B cell (primary cell): ENCODE results near the gene TMEM38A. TPM values are rescaled to one million over a fixed set of nuclear protein-coding genes. Genes with fewer than 3 reads are reported as not detected.

Source experiments
- ATAC-seq: fragments of 200-7000 bp; cut with Tn5 transposase; one replicate; pipeline ENCODE4 v1.10.0; 2021; ENCODE audit warnings: low read depth, mild to moderate bottlenecking, moderate number of reproducible peaks, moderate library complexity
- CTCF ChIA-PET: fragments of 350-600 bp; sonication (Branson Sonifier 250); formaldehyde crosslinking; loops from one replicate; lab custom pipeline; 2021; ENCODE audit warnings: antibody characterized with exemption, inconsistent platforms; lab: Charles Lee
- POLR2A ChIA-PET: fragments of 350-600 bp; sonication (Branson Sonifier 250); formaldehyde crosslinking; loops from one replicate; lab custom pipeline; 2021; ENCODE audit warnings: antibody characterized with exemption; lab: Charles Lee
- DNase-seq: peaks from one replicate; pipeline ENCODE4 v3.0.0; 2013
- H2AFZ ChIP-seq: 2 replicates; pipeline ENCODE4 v1.6.1; 2012; ENCODE audit warnings: mild to moderate bottlenecking, low read depth, low read length; ENCODE audit not compliant: insufficient read depth, poor library complexity, severe bottlenecking
- H3K27ac ChIP-seq, 2 donors: 1 replicate in 1 of 2; 2 replicates in 1 of 2; pipeline ENCODE4 v1.5.1; 2012 to 2013; ENCODE audit warnings: low read length in 2 of 2, mild to moderate bottlenecking in 2 of 2, moderate library complexity in 1 of 2
- H3K27me3 ChIP-seq, 4 experiments: fragments of 200-600 bp in 1 of 4; sonication (generic) in 1 of 4; replicated peaks in 1 of 4; 1 replicate in 2 of 4; 2 replicates in 2 of 4; pipeline versions ENCODE4 v1.6.1 to v1.7.0; 2013 to 2016; ENCODE audit warnings: low read length in 3 of 4, mild to moderate bottlenecking in 2 of 4, mixed read lengths in 1 of 4, moderate library complexity in 1 of 4; ENCODE audit not compliant: insufficient read depth in 4 of 4, control insufficient read depth in 3 of 4; ENCODE audit errors: control extremely low read depth in 1 of 4
- H3K36me3 ChIP-seq, 2 experiments: replicated peaks in 1 of 2; 1 replicate in 1 of 2; 2 replicates in 1 of 2; pipeline versions ENCODE4 v1.6.1 to v1.7.1; 2013; ENCODE audit warnings: low read length in 1 of 2; ENCODE audit not compliant: insufficient read depth in 2 of 2, control insufficient read depth in 1 of 2; ENCODE audit errors: control extremely low read depth in 1 of 2, extremely low read depth in 1 of 2
- H3K4me1 ChIP-seq, 2 donors: fragments of 200-600 bp in 1 of 2; sonication (generic) in 1 of 2; 1 replicate in 1 of 2; 2 replicates in 1 of 2; pipeline versions ENCODE4 v1.5.1 to v1.6.1; 2013 to 2017; ENCODE audit warnings: low read length in 2 of 2; ENCODE audit not compliant: control insufficient read depth in 2 of 2, insufficient read depth in 2 of 2
- H3K4me2 ChIP-seq: replicated peaks from 2 replicates; pipeline ENCODE3; 2012; ENCODE audit warnings: mild to moderate bottlenecking, low read depth, low read length; ENCODE audit not compliant: poor library complexity, severe bottlenecking
- H3K4me3 ChIP-seq, 5 experiments: fragments of 200-600 bp in 1 of 5; sonication (generic) in 1 of 5; 1 replicate in 3 of 5; 2 replicates in 2 of 5; pipeline versions ENCODE4 v1.5.1 to v1.7.0; 2011 to 2016; ENCODE audit warnings: low read length in 4 of 5, mild to moderate bottlenecking in 4 of 5, low read depth in 2 of 5, control low read depth in 1 of 5, moderate library complexity in 1 of 5; ENCODE audit not compliant: insufficient read depth in 1 of 5; ENCODE audit errors: control extremely low read depth in 1 of 5, extremely low read depth in 1 of 5
- H3K79me2 ChIP-seq: fragments of 200-600 bp; sonication (generic); one replicate; pipeline ENCODE4 v1.6.0; 2016; ENCODE audit warnings: low read length; ENCODE audit not compliant: control insufficient read depth, insufficient read depth
- H3K9ac ChIP-seq: fragments of 200-600 bp; sonication (generic); 2 replicates; pipeline ENCODE4 v1.6.1; 2017; ENCODE audit warnings: mild to moderate bottlenecking, low read length, moderate library complexity
- H3K9me3 ChIP-seq, 3 donors: one replicate each; pipeline versions ENCODE4 v1.6.1 to v1.7.1; 2013; ENCODE audit warnings: low read length in 2 of 3; ENCODE audit not compliant: control insufficient read depth in 2 of 3, insufficient read depth in 1 of 3; ENCODE audit errors: control extremely low read depth in 1 of 3
- H4K20me1 ChIP-seq: 2 replicates; pipeline ENCODE4 v1.6.0; 2012; ENCODE audit warnings: mild to moderate bottlenecking, low read length; ENCODE audit not compliant: insufficient read depth, control insufficient read depth, poor library complexity, severe bottlenecking
- H3K27ac Mint-ChIP-seq: one replicate; pipeline ENCODE4 v1.8.0; 2021; ENCODE audit warnings: mixed read lengths
- H3K27me3 Mint-ChIP-seq: one replicate; pipeline ENCODE4 v1.8.0; 2021; ENCODE audit warnings: mixed read lengths
- H3K4me1 Mint-ChIP-seq: one replicate; pipeline ENCODE4 v1.8.0; 2021; ENCODE audit warnings: mixed read lengths
- H3K4me3 Mint-ChIP-seq: one replicate; pipeline ENCODE4 v1.8.0; 2021; ENCODE audit warnings: mixed read lengths
- H3K9me3 Mint-ChIP-seq: one replicate; pipeline ENCODE4 v1.8.0; 2022; ENCODE audit warnings: mixed read lengths; ENCODE audit not compliant: insufficient read depth
- CTCF ChIP-seq: fragments of 200-600 bp; IDR thresholded peaks from one replicate; pipeline ENCODE4 v1.8.0; 2022; ENCODE audit warnings: antibody characterized with exemption, mild to moderate bottlenecking
- EZH2 ChIP-seq: IDR thresholded peaks from 2 replicates; pipeline ENCODE4 v1.6.1; 2012; ENCODE audit warnings: borderline replicate concordance, low read depth, mild to moderate bottlenecking, moderate library complexity, low read length; ENCODE audit not compliant: insufficient read depth, poor library complexity, severe bottlenecking
- WGBS: methylation state at CpG from one replicate; pipeline ENCODE4 v1.1.5; 2013; ENCODE audit warnings: missing lambda C conversion rate; ENCODE audit not compliant: insufficient coverage; 5-methylcytosine and 5-hydroxymethylcytosine counted together
- intact Hi-C: fragments of 100-400 bp; cut with micrococcal nuclease; formaldehyde crosslinking; loops from one replicate; pipeline ENCODE4 v1.10.0; 2022
- polyA plus RNA-seq: library from polyadenylated mRNA; depleted of rRNA; stranded (reverse); fragments of >200 nt; gene quantifications from 2 replicates; pipeline ENCODE4 v1.2.3, GENCODE V29; 2012
- total RNA-seq, 2 donors: library from RNA; stranded (reverse); fragments of 120-200 nt in 1 of 2; gene quantifications; 1 replicate in 1 of 2; 2 replicates in 1 of 2; pipeline versions ENCODE4 v1.2.3 to v1.2.4, GENCODE V29; 2013 to 2022

TMEM38A gene
- total and polyA plus RNA-seq, 2 donors (not counting 1 experiment from before 2014, with no cell fraction given): 5.7 to 7.1 TPM

DNA sequence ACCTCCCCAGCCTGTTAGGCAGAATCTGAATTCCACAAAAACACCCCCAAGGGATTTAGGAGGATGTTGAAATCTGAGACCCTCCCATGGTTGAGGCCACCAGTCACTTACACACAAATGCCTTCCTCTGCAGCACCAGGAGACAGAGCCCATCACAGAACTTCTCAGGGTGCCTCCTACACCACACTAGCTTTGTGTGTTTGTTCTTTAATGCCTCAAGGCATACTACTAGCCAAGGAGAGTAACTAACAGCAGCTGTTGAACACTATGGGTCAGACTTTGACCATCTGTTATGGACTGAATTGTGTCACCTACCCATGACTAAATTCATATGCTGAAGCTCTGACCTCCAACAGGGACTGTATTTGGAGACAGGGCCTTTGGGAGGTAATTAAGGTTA lies 23.4 kb upstream of the TMEM38A start:
- Mint-ChIP-seq H3K27me3 (no peaks in the 10 kb centered on the region), H3K9me3 (no peaks in the 10 kb centered on the region), H3K27ac (peak overlapping the region; percentile 46), H3K4me3 (no peak overlapping the region), H3K4me1 (peaks cover 12% of the 10 kb centered on the region)
- no peak overlapping the region for H3K4me2 ChIP-seq
- H3K9me3 ChIP-seq: no peaks in the 10 kb centered on the region
- H3K27ac ChIP-seq: no peak overlapping the region
- no peak overlapping the region for H3K4me3 ChIP-seq
- no peak overlapping the region for H2AFZ ChIP-seq
- TF ChIP-seq EZH2 (no peak), CTCF (no peak)
- CTCF ChIA-PET: no interaction called here
- H3K36me3 ChIP-seq: peaks cover 0 to 56% of the 10 kb centered on the region in 2 experiments
- ATAC-seq (no peak), DNase-seq (no peak)
- H3K9ac ChIP-seq: no peak overlapping the region
- H3K27me3 ChIP-seq: no peaks in the 10 kb centered on the region
- H3K4me1 ChIP-seq: peaks cover 4 to 5% of the 10 kb centered on the region in 2 donors
- peaks cover 73% of the 10 kb centered on the region for H4K20me1 ChIP-seq
- peaks cover 93% of the 10 kb centered on the region for H3K79me2 ChIP-seq
- intact Hi-C loops: no loop called here
- POLR2A ChIA-PET: no interaction called here

DNA sequence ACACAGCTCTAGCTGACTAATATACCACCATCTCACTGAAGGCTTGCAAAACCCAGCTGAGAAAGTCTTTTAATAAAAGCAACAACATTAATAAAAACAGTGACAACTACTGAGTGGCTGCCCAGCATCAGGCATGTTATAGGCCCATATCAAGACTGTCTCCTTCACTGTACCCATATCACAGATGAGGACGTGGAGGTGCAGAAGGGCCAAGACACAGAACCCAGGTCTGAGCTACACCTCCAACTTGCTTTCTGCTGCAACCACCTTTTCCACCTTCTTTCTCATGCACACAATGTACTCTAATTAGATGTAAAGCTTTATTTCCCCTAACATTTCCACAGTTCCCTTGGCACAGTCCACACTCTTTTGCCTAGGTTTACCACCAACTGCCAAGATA lies 22.3 kb upstream of the TMEM38A start:
- Mint-ChIP-seq H3K27me3 (no peaks in the 10 kb centered on the region), H3K9me3 (no peaks in the 10 kb centered on the region), H3K4me1 (peaks cover 16% of the 10 kb centered on the region), H3K4me3 (no peak overlapping the region), H3K27ac (no peak overlapping the region)
- H3K79me2 ChIP-seq: peaks cover 96% of the 10 kb centered on the region
- no peak overlapping the region for H3K27ac ChIP-seq
- peaks cover 4 to 5% of the 10 kb centered on the region in 2 donors for H3K4me1 ChIP-seq
- no peak overlapping the region for H2AFZ ChIP-seq
- H3K9ac ChIP-seq: no peak overlapping the region
- CTCF ChIA-PET: interaction anchor here (0.5 to 1.2 kb wide), 2 partner anchors 18 to 133 kb away, joined by 3 to 4 read pairs; no protein-coding TSS in a partner anchor
- H3K36me3 ChIP-seq: peaks cover 1 to 54% of the 10 kb centered on the region in 2 experiments
- H4K20me1 ChIP-seq: peaks cover 80% of the 10 kb centered on the region
- intact Hi-C loops: no loop called here
- ATAC-seq (no peak), DNase-seq (no peak)
- TF ChIP-seq EZH2 (no peak), CTCF (no peak)
- H3K27me3 ChIP-seq: no peaks in the 10 kb centered on the region
- POLR2A ChIA-PET: no interaction called here
- H3K4me3 ChIP-seq: no peak overlapping the region
- 100% methylated on average over 1 of the region's 1 CpG for WGBS
- H3K9me3 ChIP-seq: no peaks in the 10 kb centered on the region
- H3K4me2 ChIP-seq: no peak overlapping the region
